PFSK-1 (cell line): ENCODE results near the gene SLC44A3.

ENCODE experiments used
- POLR2AphosphoS5 ChIP-seq: IDR thresholded peaks from 2 replicates; pipeline ENCODE4 v1.6.1; 2012; ENCODE audit warnings: low read depth, mild to moderate bottlenecking, control low read depth, low read length, moderate library complexity
- TAF1 ChIP-seq: IDR thresholded peaks from 2 replicates; pipeline ENCODE4 v1.6.1; 2012; ENCODE audit warnings: low read length, control low read depth, borderline replicate concordance; ENCODE audit not compliant: insufficient read depth

DNA sequence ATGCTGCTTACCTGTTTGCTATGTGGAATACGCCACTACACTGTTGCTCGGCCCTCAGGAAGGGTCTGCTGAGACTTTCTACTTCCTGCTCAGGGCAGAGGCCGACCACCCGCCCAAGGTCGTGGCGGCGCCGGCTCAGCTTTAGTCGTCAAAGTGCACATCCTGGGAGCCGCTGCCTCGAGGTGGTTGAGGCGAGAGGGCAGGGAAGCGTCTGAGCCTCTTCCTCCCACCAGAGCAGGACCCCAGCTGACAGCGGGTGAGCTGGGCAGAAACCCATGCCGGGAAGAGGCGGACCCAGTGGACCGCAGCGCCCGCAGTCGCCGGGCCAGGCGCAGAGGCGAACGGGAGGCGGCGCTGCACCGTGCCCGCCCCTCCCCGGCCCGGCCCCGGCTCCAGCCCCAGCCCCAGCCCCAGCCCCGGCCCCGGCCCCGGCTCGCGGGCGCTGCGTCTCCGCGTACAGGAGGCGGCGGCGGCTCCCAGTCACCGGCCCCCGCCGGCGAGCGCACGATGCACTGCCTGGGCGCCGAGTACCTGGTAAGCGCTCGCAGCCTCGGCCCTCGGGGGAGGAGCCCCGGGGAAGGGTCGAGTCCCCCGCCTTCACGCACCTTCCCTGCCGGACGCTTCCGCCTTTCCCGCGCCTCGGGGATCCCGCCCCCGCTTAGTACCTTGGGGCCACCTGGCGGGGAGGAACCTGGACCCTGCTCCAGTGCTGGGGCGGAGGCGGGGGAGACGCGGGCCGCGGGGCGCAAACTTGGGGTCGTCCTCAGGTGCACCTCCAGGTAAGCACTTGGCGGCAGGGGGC, at the start of gene SLC44A3:
- no peak for TF ChIP-seq POLR2AphosphoS5
- no peak for TF ChIP-seq TAF1
